Fibroblast of lung (primary cell): Measurements from ENCODE around the gene LIMK1. TPM values are rescaled to one million over a fixed set of nuclear protein-coding genes. Genes with fewer than 3 reads are reported as not detected.

Experiments used
- DNase-seq, 2 donors: peaks; one replicate each; pipeline versions ENCODE4 v3.0.0 to v3.0.0-alpha.2; 2010; ENCODE audit warnings: low read depth in 2 of 2
- H2AFZ ChIP-seq: 2 replicates; pipeline ENCODE4 v1.5.1; 2012; ENCODE audit warnings: low read length, control low read depth, inconsistent platforms
- H3K27ac ChIP-seq: 2 replicates; pipeline ENCODE4 v1.5.1; 2011; ENCODE audit warnings: low read length, control low read depth; ENCODE audit not compliant: insufficient read depth
- H3K27me3 ChIP-seq: 2 replicates; pipeline ENCODE4 v1.5.1; 2011; ENCODE audit warnings: mild to moderate bottlenecking, low read length; ENCODE audit not compliant: control insufficient read depth, insufficient read depth
- H3K36me3 ChIP-seq: 2 replicates; pipeline ENCODE4 v1.5.1; 2011; ENCODE audit warnings: low read length; ENCODE audit not compliant: control insufficient read depth, insufficient read depth
- H3K4me1 ChIP-seq: 2 replicates; pipeline ENCODE4 v1.5.1; 2011; ENCODE audit warnings: low read length; ENCODE audit not compliant: control insufficient read depth, insufficient read depth; ENCODE audit errors: extremely low read depth
- H3K4me2 ChIP-seq: 2 replicates; pipeline ENCODE4 v1.5.1; 2011; ENCODE audit warnings: low read length, control low read depth; ENCODE audit not compliant: insufficient read depth; ENCODE audit errors: extremely low read depth
- H3K4me3 ChIP-seq, 4 experiments: fragments of 200-600 bp in 1 of 4; sonication (generic) in 1 of 4; replicated peaks in 1 of 4; 2 replicates each; pipeline ENCODE4 v1.5.1; 2011 to 2016; ENCODE audit warnings: low read length in 4 of 4, low read depth in 3 of 4, mild to moderate bottlenecking in 3 of 4, control low read depth in 2 of 4, inconsistent platforms in 1 of 4, mixed read lengths in 1 of 4; ENCODE audit not compliant: insufficient read depth in 1 of 4; ENCODE audit errors: control extremely low read depth in 1 of 4
- H3K79me2 ChIP-seq: 2 replicates; pipeline ENCODE4 v1.5.1; 2012; ENCODE audit warnings: mild to moderate bottlenecking, low read length, inconsistent platforms; ENCODE audit not compliant: control insufficient read depth, insufficient read depth
- H3K9ac ChIP-seq: 2 replicates; pipeline ENCODE4 v1.5.1; 2011; ENCODE audit warnings: mild to moderate bottlenecking, low read length, control low read depth; ENCODE audit not compliant: insufficient read depth
- H3K9me3 ChIP-seq: 2 replicates; pipeline ENCODE4 v1.5.1; 2012; ENCODE audit warnings: low read depth, low read length; ENCODE audit not compliant: control insufficient read depth, insufficient read depth
- H4K20me1 ChIP-seq: 2 replicates; pipeline ENCODE4 v1.5.1; 2011; ENCODE audit warnings: low read length; ENCODE audit not compliant: control insufficient read depth, insufficient read depth; ENCODE audit errors: extremely low read depth
- EZH2 ChIP-seq: IDR thresholded peaks from 2 replicates; pipeline ENCODE4 v1.5.1; 2012; ENCODE audit warnings: low read length, control low read depth, mild to moderate bottlenecking; ENCODE audit errors: missing control alignments
- polyA plus RNA-seq, 2 donors: library from polyadenylated mRNA; depleted of rRNA in 1 of 2; stranded (reverse) in 1 of 2; unstranded in 1 of 2; fragments of >200 nt; gene quantifications; 2 replicates each; pipeline ENCODE4 v1.2.1, GENCODE V29; 2011 to 2012; ENCODE audit warnings: missing spikeins in 1 of 2
- total RNA-seq: library from RNA; depleted of rRNA; stranded (reverse); fragments of >200 nt; gene quantifications from 2 replicates; pipeline ENCODE4 v1.2.1, GENCODE V29; 2014
- TF ChIP-seq, protein P1 (sequence below), 2 donors: IDR thresholded peaks in 1 of 2; conservative IDR thresholded peaks in 1 of 2; 1 replicate in 1 of 2; 2 replicates in 1 of 2; pipeline ENCODE4 v1.5.1; 2011 to 2012; ENCODE audit warnings: low read length in 2 of 2, control low read depth in 1 of 2, inconsistent platforms in 1 of 2, low read depth in 1 of 2, mild to moderate bottlenecking in 1 of 2

LIMK1 gene
- total and polyA plus RNA-seq, 2 donors (not counting 1 experiment from before 2014, with no cell fraction given) = 22.5 TPM

DNA sequence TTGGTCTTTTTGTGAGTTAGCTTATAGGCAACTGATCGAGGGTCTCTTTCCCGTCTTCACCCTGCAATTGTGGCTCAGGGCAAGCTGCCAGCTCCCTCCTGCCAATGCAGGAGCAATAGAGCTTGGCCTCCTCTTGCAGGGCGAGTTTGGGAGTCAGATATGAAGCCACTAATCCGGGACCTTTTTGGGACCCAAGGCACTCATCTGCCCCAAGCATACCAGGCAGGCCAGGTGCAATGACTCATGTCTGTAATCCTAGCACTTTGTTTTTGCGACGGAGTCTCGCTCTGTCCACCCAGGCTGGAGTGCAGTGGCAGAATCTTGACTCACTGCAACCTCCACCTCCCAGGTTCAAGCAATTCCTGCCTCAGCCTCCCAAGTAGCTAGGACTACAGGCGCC lies 21.1 kb downstream of the LIMK1 start:
- Histone ChIP-seq H3K4me1 (no peaks in the 10 kb centered on the region), H3K27ac (no peak overlapping the region), H2AFZ (no peak overlapping the region), H3K9me3 (no peaks in the 10 kb centered on the region), H3K4me3 (no peak overlapping the region), H3K79me2 (no peaks in the 10 kb centered on the region), H3K4me2 (no peak overlapping the region), H4K20me1 (no peaks in the 10 kb centered on the region), H3K9ac (no peak overlapping the region), H3K36me3 (peaks cover 9% of the 10 kb centered on the region), H3K27me3 (no peaks in the 10 kb centered on the region)
- TF ChIP-seq EZH2 = no peak
- TF ChIP-seq, protein P1, sequence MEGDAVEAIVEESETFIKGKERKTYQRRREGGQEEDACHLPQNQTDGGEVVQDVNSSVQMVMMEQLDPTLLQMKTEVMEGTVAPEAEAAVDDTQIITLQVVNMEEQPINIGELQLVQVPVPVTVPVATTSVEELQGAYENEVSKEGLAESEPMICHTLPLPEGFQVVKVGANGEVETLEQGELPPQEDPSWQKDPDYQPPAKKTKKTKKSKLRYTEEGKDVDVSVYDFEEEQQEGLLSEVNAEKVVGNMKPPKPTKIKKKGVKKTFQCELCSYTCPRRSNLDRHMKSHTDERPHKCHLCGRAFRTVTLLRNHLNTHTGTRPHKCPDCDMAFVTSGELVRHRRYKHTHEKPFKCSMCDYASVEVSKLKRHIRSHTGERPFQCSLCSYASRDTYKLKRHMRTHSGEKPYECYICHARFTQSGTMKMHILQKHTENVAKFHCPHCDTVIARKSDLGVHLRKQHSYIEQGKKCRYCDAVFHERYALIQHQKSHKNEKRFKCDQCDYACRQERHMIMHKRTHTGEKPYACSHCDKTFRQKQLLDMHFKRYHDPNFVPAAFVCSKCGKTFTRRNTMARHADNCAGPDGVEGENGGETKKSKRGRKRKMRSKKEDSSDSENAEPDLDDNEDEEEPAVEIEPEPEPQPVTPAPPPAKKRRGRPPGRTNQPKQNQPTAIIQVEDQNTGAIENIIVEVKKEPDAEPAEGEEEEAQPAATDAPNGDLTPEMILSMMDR (conservative IDR thresholded peaks at IDR 0.05 in 1 of 2, IDR thresholded peaks at IDR 0.05 in 1 of 2; ENCODE audit: low read depth in 1 of 2, low read length in 2 of 2) = no peak
- peak in 1 of 2 donors; percentile 67 for DNase-seq

DNA sequence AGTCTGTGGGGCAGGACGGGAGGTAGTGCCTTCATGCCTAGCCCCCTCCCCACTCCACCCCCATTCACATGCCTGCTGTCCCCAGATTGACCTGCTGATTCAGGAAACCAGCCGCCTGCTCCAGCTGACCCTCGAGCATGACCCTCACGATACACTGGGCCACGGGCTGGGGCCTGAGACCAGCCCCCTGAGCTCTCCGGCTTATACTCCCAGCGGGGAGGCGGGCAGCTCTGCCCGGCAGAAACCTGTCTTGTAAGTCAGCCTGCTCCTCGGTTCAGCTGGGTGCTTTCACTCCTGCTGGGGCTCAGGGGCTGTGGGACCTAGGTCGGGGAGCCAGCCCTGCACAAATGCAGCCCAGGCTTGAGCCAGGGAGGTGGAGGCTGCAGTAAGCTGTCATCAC lies 22.4 kb downstream of the LIMK1 start:
- H3K27me3 ChIP-seq = no peaks in the 10 kb centered on the region
- DNase-seq = no peak
- H3K79me2 ChIP-seq = no peaks in the 10 kb centered on the region
- no peak overlapping the region for H2AFZ ChIP-seq
- no peak overlapping the region for H3K4me3 ChIP-seq
- no peaks in the 10 kb centered on the region for H3K4me1 ChIP-seq
- no peaks in the 10 kb centered on the region for H4K20me1 ChIP-seq
- no peak overlapping the region for H3K4me2 ChIP-seq
- TF ChIP-seq EZH2 = no peak
- TF ChIP-seq, protein P1 (conservative IDR thresholded peaks at IDR 0.05 in 1 of 2, IDR thresholded peaks at IDR 0.05 in 1 of 2; ENCODE audit: low read depth in 1 of 2, low read length in 2 of 2) = no peak
- peaks cover 9% of the 10 kb centered on the region for H3K36me3 ChIP-seq
- H3K9ac ChIP-seq = no peak overlapping the region
- no peak overlapping the region for H3K27ac ChIP-seq
- no peaks in the 10 kb centered on the region for H3K9me3 ChIP-seq

DNA sequence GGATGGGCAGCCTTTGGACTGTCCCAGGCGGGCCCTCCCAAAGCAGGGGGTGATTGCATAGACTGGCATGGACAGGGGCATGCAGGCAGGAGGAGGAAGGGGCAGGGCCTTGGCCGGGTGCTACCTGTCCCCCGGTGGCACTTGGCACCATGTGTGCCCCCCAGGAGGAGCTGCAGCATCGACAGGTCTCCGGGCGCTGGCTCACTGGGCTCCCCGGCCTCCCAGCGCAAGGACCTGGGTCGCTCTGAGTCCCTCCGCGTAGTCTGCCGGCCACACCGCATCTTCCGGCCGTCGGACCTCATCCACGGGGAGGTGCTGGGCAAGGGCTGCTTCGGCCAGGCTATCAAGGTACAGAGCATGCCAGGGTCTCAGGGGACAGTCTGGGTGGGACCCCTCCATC lies 23.2 kb downstream of the LIMK1 start:
- no peak overlapping the region for H3K4me2 ChIP-seq
- no peak overlapping the region for H2AFZ ChIP-seq
- DNase-seq = no peak
- no peak for TF ChIP-seq EZH2
- TF ChIP-seq, protein P1 (conservative IDR thresholded peaks at IDR 0.05 in 1 of 2, IDR thresholded peaks at IDR 0.05 in 1 of 2; ENCODE audit: low read depth in 1 of 2, low read length in 2 of 2) = no peak
- H3K9me3 ChIP-seq = no peaks in the 10 kb centered on the region
- H4K20me1 ChIP-seq = no peaks in the 10 kb centered on the region
- H3K79me2 ChIP-seq = no peaks in the 10 kb centered on the region
- no peak overlapping the region for H3K4me3 ChIP-seq
- no peak overlapping the region for H3K27ac ChIP-seq
- H3K4me1 ChIP-seq = no peaks in the 10 kb centered on the region
- H3K27me3 ChIP-seq = no peaks in the 10 kb centered on the region
- peaks cover 7% of the 10 kb centered on the region for H3K36me3 ChIP-seq
- H3K9ac ChIP-seq = no peak overlapping the region
